Fibroblast of upper back skin (primary cell): ENCODE data around the gene MYO16.
"Not testable (repeated sequence)": the region's sequence is repeated elsewhere in the genome, so short reads cannot be mapped to it uniquely, and the experiment has no call there.

Experiments
- DNase-seq: peaks from one replicate; pipeline ENCODE4 v3.0.0-alpha.2; 2013

The MYO16 gene

GRCh38 chr13:108903613-108904012 lies 274.2 kb downstream of the MYO16 start:
- no peak for DNase-seq

GRCh38 chr13:108911807-108912206 lies 282.4 kb downstream of the MYO16 start:
- no peak for DNase-seq

- not testable (repeated sequence) for DNase-seq
Measured at GRCh38 chr13:108913731-108914130, 284.3 kb downstream of the MYO16 start.

- peak; percentile 35 for DNase-seq
Measured at GRCh38 chr13:108915095-108915633, 285.8 kb downstream of the MYO16 start.

GRCh38 chr13:108915634-108916512 lies 286.5 kb downstream of the MYO16 start:
- DNase-seq: peak; percentile 79

- DNase-seq: peak; percentile 95
Measured at GRCh38 chr13:108917581-108917980, 288.2 kb downstream of the MYO16 start.

GRCh38 chr13:108919036-108919907 lies 289.9 kb downstream of the MYO16 start:
- no peak for DNase-seq

GRCh38 chr13:108920137-108920536 lies 290.7 kb downstream of the MYO16 start:
- DNase-seq: no peak

- DNase-seq: no peak
Measured at GRCh38 chr13:108921238-108921637, 291.8 kb downstream of the MYO16 start.

GRCh38 chr13:108922108-108922507 lies 292.7 kb downstream of the MYO16 start:
- no peak for DNase-seq

GRCh38 chr13:108923386-108924047 lies 294.1 kb downstream of the MYO16 start:
- DNase-seq: no peak

GRCh38 chr13:108924134-108924533 lies 294.7 kb downstream of the MYO16 start:
- no peak for DNase-seq

- DNase-seq: no peak
Measured at GRCh38 chr13:108924541-108924940, 295.1 kb downstream of the MYO16 start.

GRCh38 chr13:108925070-108925469 lies 295.7 kb downstream of the MYO16 start:
- no peak for DNase-seq

GRCh38 chr13:108926862-108927261 lies 297.5 kb downstream of the MYO16 start:
- no peak for DNase-seq

GRCh38 chr13:108927615-108928014 lies 298.2 kb downstream of the MYO16 start:
- DNase-seq: no peak

- DNase-seq: no peak
Measured at GRCh38 chr13:108929532-108930206, 300.3 kb downstream of the MYO16 start.

GRCh38 chr13:108932196-108932595 lies 302.8 kb downstream of the MYO16 start:
- DNase-seq: no peak

GRCh38 chr13:108933061-108933460 lies 303.6 kb downstream of the MYO16 start:
- no peak for DNase-seq

GRCh38 chr13:108938155-108938554 lies 308.7 kb downstream of the MYO16 start:
- DNase-seq: no peak

- no peak for DNase-seq
Measured at GRCh38 chr13:108940121-108940520, 310.7 kb downstream of the MYO16 start.

- no peak for DNase-seq
Measured at GRCh38 chr13:108943842-108944241, 314.4 kb downstream of the MYO16 start.
